Neural crest cell (in vitro differentiated cells): ENCODE results near the gene PPP1R16B. TPM values are rescaled to one million over a fixed set of nuclear protein-coding genes. Genes with fewer than 3 reads are reported as not detected.

Experiments used
- DNase-seq: peaks from one replicate; pipeline ENCODE4 v3.0.0; 2021; ENCODE audit warnings: low read depth, mixed read lengths, low spot score
- H3K27ac Mint-ChIP-seq: one replicate; pipeline ENCODE4 v1.8.0; 2021; ENCODE audit warnings: mild to moderate bottlenecking, mixed read lengths; ENCODE audit not compliant: unreplicated experiment
- H3K27me3 Mint-ChIP-seq: 2 replicates; pipeline ENCODE4 v1.8.0; 2021; ENCODE audit warnings: low read depth, mild to moderate bottlenecking, mixed read lengths
- H3K36me3 Mint-ChIP-seq: 2 replicates; pipeline ENCODE4 v1.8.0; 2021; ENCODE audit warnings: low read depth, mild to moderate bottlenecking, mixed read lengths
- H3K4me1 Mint-ChIP-seq: 2 replicates; pipeline ENCODE4 v1.8.0; 2021; ENCODE audit warnings: mixed read lengths
- H3K4me3 Mint-ChIP-seq: one replicate; pipeline ENCODE4 v1.8.0; 2021; ENCODE audit warnings: mild to moderate bottlenecking, mixed read lengths
- H3K9me3 Mint-ChIP-seq: 2 replicates; pipeline ENCODE4 v1.8.0; 2021; ENCODE audit warnings: mixed read lengths
- total RNA-seq: library from RNA; stranded (reverse); gene quantifications from 2 replicates; pipeline ENCODE4 v1.2.1, GENCODE V29; 2021
- TF ChIP-seq, protein P1 (sequence below): fragments of 200-600 bp; sonication (generic); conservative IDR thresholded peaks from 2 replicates; pipeline ENCODE4 v1.5.0; 2021; ENCODE audit warnings: antibody characterized with exemption, mild to moderate bottlenecking

Gene PPP1R16B
- total RNA-seq, 1 donor from 2014 or later: 0.30 TPM

DNA sequence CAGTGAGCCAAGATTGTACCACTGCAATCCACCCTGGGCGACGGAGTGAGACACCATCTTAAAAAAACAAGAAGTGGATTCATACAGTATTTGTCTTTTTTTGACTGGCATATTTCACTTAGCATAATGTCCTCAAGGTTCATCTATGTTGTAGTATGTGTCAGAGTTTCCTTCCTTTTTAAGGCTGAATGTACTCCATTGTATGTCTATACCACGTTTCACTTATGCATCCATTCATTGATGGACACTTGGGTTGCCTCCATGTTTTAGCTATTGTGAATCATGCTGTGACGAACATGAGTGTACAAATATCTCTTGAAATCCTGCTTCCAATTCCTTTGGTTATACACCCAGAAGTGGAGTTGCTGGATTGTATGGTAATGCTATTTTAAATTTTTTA lies 91.8 kb downstream of the PPP1R16B start:
- peaks cover 7% of the 10 kb centered on the region for H3K4me1 Mint-ChIP-seq
- no peak overlapping the region for H3K27ac Mint-ChIP-seq
- TF ChIP-seq, protein P1, sequence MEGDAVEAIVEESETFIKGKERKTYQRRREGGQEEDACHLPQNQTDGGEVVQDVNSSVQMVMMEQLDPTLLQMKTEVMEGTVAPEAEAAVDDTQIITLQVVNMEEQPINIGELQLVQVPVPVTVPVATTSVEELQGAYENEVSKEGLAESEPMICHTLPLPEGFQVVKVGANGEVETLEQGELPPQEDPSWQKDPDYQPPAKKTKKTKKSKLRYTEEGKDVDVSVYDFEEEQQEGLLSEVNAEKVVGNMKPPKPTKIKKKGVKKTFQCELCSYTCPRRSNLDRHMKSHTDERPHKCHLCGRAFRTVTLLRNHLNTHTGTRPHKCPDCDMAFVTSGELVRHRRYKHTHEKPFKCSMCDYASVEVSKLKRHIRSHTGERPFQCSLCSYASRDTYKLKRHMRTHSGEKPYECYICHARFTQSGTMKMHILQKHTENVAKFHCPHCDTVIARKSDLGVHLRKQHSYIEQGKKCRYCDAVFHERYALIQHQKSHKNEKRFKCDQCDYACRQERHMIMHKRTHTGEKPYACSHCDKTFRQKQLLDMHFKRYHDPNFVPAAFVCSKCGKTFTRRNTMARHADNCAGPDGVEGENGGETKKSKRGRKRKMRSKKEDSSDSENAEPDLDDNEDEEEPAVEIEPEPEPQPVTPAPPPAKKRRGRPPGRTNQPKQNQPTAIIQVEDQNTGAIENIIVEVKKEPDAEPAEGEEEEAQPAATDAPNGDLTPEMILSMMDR: no peak
- no peaks in the 10 kb centered on the region for H3K9me3 Mint-ChIP-seq
- H3K27me3 Mint-ChIP-seq: peaks cover 39% of the 10 kb centered on the region
- H3K36me3 Mint-ChIP-seq: no peaks in the 10 kb centered on the region
- H3K4me3 Mint-ChIP-seq: no peak overlapping the region
- no peak for DNase-seq

DNA sequence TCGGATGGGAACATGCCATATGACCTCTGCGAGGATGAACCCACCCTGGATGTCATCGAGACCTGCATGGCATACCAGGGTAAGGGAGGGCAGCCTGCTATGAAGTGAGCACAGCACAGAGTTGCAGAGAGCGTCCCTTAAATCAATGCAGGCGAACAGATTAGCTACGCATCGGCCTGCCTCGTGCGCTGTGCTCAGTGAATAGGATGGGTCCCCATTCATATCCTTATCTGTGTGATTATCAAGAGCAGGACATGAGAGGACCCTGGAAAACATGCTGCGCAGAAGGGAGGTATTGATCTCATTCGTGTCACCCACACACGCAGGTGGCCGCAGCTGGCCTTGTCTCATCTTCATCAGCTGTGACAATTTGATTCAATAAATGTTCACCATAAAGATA lies 95.1 kb downstream of the PPP1R16B start:
- TF ChIP-seq, protein P1: no peak
- no peaks in the 10 kb centered on the region for H3K36me3 Mint-ChIP-seq
- H3K27me3 Mint-ChIP-seq: peaks cover 18% of the 10 kb centered on the region
- no peaks in the 10 kb centered on the region for H3K4me1 Mint-ChIP-seq
- no peak overlapping the region for H3K27ac Mint-ChIP-seq
- no peak for DNase-seq
- no peak overlapping the region for H3K4me3 Mint-ChIP-seq
- H3K9me3 Mint-ChIP-seq: peaks cover 8% of the 10 kb centered on the region

DNA sequence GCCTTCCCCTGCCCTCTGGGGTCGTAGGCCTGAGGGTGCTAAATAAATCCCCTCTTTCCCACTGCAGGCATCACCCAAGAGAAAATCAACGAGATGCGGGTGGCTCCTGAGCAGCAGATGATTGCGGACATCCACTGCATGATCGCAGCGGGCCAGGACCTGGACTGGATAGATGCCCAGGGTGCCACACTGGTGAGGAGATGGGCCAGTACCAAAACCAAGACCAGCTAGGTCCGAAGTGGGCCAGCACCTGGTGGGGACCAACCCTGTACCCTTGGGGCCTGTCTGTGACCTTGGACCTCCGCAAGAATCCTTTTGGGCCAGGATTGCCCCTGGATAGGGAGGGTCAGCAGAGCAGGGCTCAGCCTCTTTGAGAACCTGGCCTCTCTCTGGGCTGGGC lies 97.1 kb downstream of the PPP1R16B start:
- no peak for DNase-seq
- Mint-ChIP-seq H3K36me3 (no peaks in the 10 kb centered on the region), H3K4me3 (no peak overlapping the region), H3K4me1 (no peaks in the 10 kb centered on the region), H3K27ac (no peak overlapping the region), H3K9me3 (peaks cover 11% of the 10 kb centered on the region), H3K27me3 (peaks cover 9% of the 10 kb centered on the region)
- TF ChIP-seq, protein P1: no peak

DNA sequence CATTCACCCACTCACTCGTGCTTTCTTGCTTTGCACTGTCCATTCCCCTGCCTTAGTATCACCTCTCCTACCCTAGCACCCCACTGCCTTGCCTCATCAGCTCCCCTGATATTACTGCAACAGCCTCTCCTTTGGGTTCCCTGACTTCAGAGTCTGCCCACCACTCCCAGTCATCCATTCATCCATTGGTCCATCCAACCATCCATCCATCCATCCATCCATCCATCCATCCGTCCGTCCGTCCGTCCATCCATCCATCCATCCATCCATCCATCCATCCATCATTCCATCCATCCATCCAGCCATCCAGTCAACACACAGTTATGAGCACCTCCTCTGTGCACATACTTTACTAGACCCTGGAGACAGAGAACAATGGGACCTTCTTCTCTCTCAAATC lies 97.8 kb downstream of the PPP1R16B start:
- TF ChIP-seq, protein P1: no peak
- peaks cover 11% of the 10 kb centered on the region for H3K9me3 Mint-ChIP-seq
- DNase-seq: no peak
- H3K4me1 Mint-ChIP-seq: no peaks in the 10 kb centered on the region
- H3K27ac Mint-ChIP-seq: no peak overlapping the region
- H3K4me3 Mint-ChIP-seq: no peak overlapping the region
- peaks cover 3% of the 10 kb centered on the region for H3K27me3 Mint-ChIP-seq
- H3K36me3 Mint-ChIP-seq: no peaks in the 10 kb centered on the region

DNA sequence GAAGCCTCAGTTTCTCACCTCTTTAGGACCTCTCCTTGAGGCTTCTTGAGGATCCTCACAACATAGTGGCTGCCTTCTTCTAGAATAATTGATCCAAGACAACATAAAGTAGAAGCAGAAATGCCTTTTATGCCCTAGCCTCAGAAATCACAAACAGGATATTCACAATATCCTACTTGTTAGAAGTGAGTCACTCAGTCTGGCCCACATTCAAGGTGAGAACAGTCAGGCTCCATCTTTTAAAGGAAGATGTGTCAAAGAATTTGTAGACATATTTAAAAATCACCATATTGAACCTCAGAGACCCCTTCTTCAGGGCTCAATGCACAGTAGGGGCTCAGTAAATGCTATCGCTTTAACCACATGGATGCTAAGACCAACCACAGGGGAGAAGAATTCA lies 99.9 kb downstream of the PPP1R16B start:
- TF ChIP-seq, protein P1: no peak
- Mint-ChIP-seq H3K4me1 (no peaks in the 10 kb centered on the region), H3K27ac (no peak overlapping the region), H3K27me3 (peaks cover 3% of the 10 kb centered on the region), H3K4me3 (no peak overlapping the region), H3K36me3 (no peaks in the 10 kb centered on the region), H3K9me3 (peaks cover 11% of the 10 kb centered on the region)
- no peak for DNase-seq
